Measurements from ENCODE around the gene ALPK3.

- TF ChIP-seq POLR2A (IDR thresholded peaks at IDR 0.05), result no peak
- TF ChIP-seq CTCF (IDR thresholded peaks at IDR 0.05), result no peak
- TF ChIP-seq POLR2AphosphoS5 (IDR thresholded peaks at IDR 0.05), result peak in 1 of 3 donors; percentile 29
These were observed 94.9 kb downstream of the ALPK3 start for GRCh38 chr15:84911879-84912660.

Data from suprapubic skin (tissue), 4 donors.